ENCODE data around the gene PRR14. TPM values are rescaled to one million over a fixed set of nuclear protein-coding genes. Genes with fewer than 3 reads are reported as not detected.

PRR14 gene
- total and polyA plus RNA-seq, 2 of the 8 experiments (the other 6 are each of a cell fraction or from before 2014, with no cell fraction given): 3.6 to 16.1 TPM

GRCh38 chr16:30658731-30659506 is 8.2 kb downstream of the PRR14 start:
- Histone ChIP-seq H2BK15ac (ENCODE audit: low read length) (no peak overlapping the region), H3K4me3 (ENCODE audit: extremely low read depth in 1 of 4, insufficient read depth in 2 of 4, low read depth in 3 of 4, low read length in 4 of 4) (peak overlapping the region; percentile 61 to 96 (median 78)), H4K5ac (ENCODE audit: insufficient read length, low read depth, low read length) (peak overlapping the region; percentile 70), H3K18ac (ENCODE audit: extremely low read depth, low read length) (no peak overlapping the region; the same call in none of the 2 replicates), H3K27ac (ENCODE audit: low read depth, low read length) (peak overlapping the region; percentile 91), H4K91ac (replicated peaks; ENCODE audit: insufficient read length, low read length) (no peak overlapping the region), H2AFZ (ENCODE audit: low read length) (no peak overlapping the region; the same call in 1 of the 2 replicates), H3K4ac (replicated peaks; ENCODE audit: insufficient read length, low read depth, low read length) (no peak overlapping the region), H3K23ac (ENCODE audit: insufficient read length) (no peak overlapping the region), H2BK20ac (ENCODE audit: low read length) (no peak overlapping the region), H3K14ac (ENCODE audit: insufficient read length) (no peak overlapping the region), H3K36me3 (ENCODE audit: control insufficient read depth in 2 of 4, insufficient read depth in 4 of 4, low read length in 3 of 4) (peaks cover 0 to 3% (median 2%) of the 10 kb centered on the region in 4 experiments; a peak in 4 of 8 replicates), H2AK5ac (ENCODE audit: low read depth, low read length) (no peak overlapping the region), H3K79me2 (ENCODE audit: control insufficient read depth in 1 of 2, insufficient read depth in 2 of 2, low read length in 2 of 2) (no peaks in the 10 kb centered on the region), H3K4me2 (ENCODE audit: insufficient read depth in 1 of 2, low read depth in 2 of 2, low read length in 2 of 2) (peak overlapping the region; percentile 69 to 71), H2BK120ac (replicated peaks; ENCODE audit: low read depth, low read length) (no peak overlapping the region), H3K27me3 (replicated peaks in 1 of 4; ENCODE audit: control insufficient read depth in 3 of 4, extremely low read depth in 1 of 4, insufficient read depth in 3 of 4, low read length in 3 of 4) (peaks cover 2 to 42% (median 25%) of the 10 kb centered on the region in 4 experiments), H4K8ac (ENCODE audit: extremely low read depth, insufficient read depth, low read length) (peak overlapping the region; percentile 94; the same call in 1 of the 2 replicates), H3K79me1 (ENCODE audit: low read depth, low read length) (no peaks in the 10 kb centered on the region), H3K9me3 (ENCODE audit: insufficient read depth in 2 of 2, low read depth in 1 of 2, low read length in 1 of 2) (no peaks in the 10 kb centered on the region), H2BK12ac (ENCODE audit: low read depth, low read length) (no peak overlapping the region), H4K20me1 (replicated peaks in 1 of 2; ENCODE audit: control insufficient read depth in 1 of 2, insufficient read depth in 2 of 2, low read length in 2 of 2) (peaks cover 16 to 33% of the 10 kb centered on the region in 2 experiments), H3K56ac (replicated peaks; ENCODE audit: insufficient read length, low read depth, low read length) (no peak overlapping the region), H3K9ac (replicated peaks in 1 of 4; ENCODE audit: extremely low read depth in 1 of 4, low read depth in 3 of 4, low read length in 3 of 4) (peak overlapping the region; percentile 50 to 59 (median 54); a peak in 6 of 7 replicates), H3K4me1 (replicated peaks in 1 of 4; ENCODE audit: control insufficient read depth in 3 of 4, insufficient read depth in 4 of 4, low read length in 3 of 4) (peaks cover 2 to 13% (median 6%) of the 10 kb centered on the region in 4 experiments; a peak in 6 of 7 replicates), H3K23me2 (ENCODE audit: low read depth, low read length) (peaks cover 12% of the 10 kb centered on the region; the same call in 1 of the 2 replicates), H2BK5ac (ENCODE audit: low read depth, low read length) (peak overlapping the region; percentile 97; the same call in 1 of the 2 replicates)
- WGBS, 2 experiments (ENCODE audit: extremely low coverage in 1 of 2, insufficient coverage in 1 of 2, insufficient read length in 1 of 2, insufficient replicate concordance in 2 of 2, low coverage in 1 of 2, low lambda C conversion rate in 2 of 2, missing lambda C conversion rate in 1 of 2): 1% methylated on average over 51 of the region's 64 CpGs; no CpG with 5 or more reads in 1 of the 2 experiments
- ChIA-PET CTCF (ENCODE audit: partially characterized antibody) (interaction anchor here (0.6 to 2.6 kb wide), 6 partner anchors 14 to 261 kb away, joined by 3 to 10 read pairs (median 5); no protein-coding TSS in a partner anchor), POLR2A (ENCODE audit: partially characterized antibody) (interaction anchor here (0.6 to 3.2 kb wide), 13 partner anchors 18 to 243 kb away, joined by 3 to 14 read pairs (median 4); partner anchors contain the start of genes CTF1, PHKG2 and SRCAP)
- DNase-seq (ENCODE audit: low read depth in 1 of 2, low spot score in 2 of 2): peak; percentile 79 to 82
- FAIRE-seq: no peak
- no peak for TF ChIP-seq YY1 (IDR thresholded peaks at IDR 0.05; ENCODE audit: low read depth, low read length)
- TF ChIP-seq RFX5 (IDR thresholded peaks at IDR 0.05; ENCODE audit: borderline replicate concordance, low read depth, low read length): no peak
- TF ChIP-seq PHF8 (conservative IDR thresholded peaks at IDR 0.05; ENCODE audit: low read depth, low read length): peak; percentile 14; the same call in 1 of the 2 replicates
- no peak; a peak in 1 of 3 replicates for TF ChIP-seq POLR2A (IDR thresholded peaks at IDR 0.05; ENCODE audit: control extremely low read depth in 1 of 2, low read depth in 2 of 2, low read length in 2 of 2)
- no peak for TF ChIP-seq RXRA (IDR thresholded peaks at IDR 0.05; ENCODE audit: insufficient read depth, low read depth, low read length)
- no peak for TF ChIP-seq FOSL1 (IDR thresholded peaks at IDR 0.05; ENCODE audit: insufficient read depth, low read depth, low read length)
- TF ChIP-seq ATF3 (IDR thresholded peaks at IDR 0.05; ENCODE audit: insufficient read depth, low read depth, low read length): no peak
- no peak for TF ChIP-seq SRF (IDR thresholded peaks at IDR 0.05; ENCODE audit: low read depth, low read length)
- TF ChIP-seq HDAC2 (IDR thresholded peaks at IDR 0.05; ENCODE audit: borderline replicate concordance in 1 of 2, low read depth in 2 of 2, low read length in 2 of 2): 0 out of 4 replicates have a peak, but pooled peaks of 1 of the 2 experiments have one; percentile 39
- peak; percentile 70 for TF ChIP-seq KDM4A (IDR thresholded peaks at IDR 0.05; ENCODE audit: low read depth, low read length, severe bottlenecking)

All from H1 (cell line).